Skeletal muscle tissue (tissue), 4 donors: ENCODE measurements around the gene TMEM271. TPM values are rescaled to one million over a fixed set of nuclear protein-coding genes. Genes with fewer than 3 reads are reported as not detected.

ENCODE experiments used
- H3K27ac ChIP-seq: one replicate; pipeline ENCODE4 v1.7.0; 2013; ENCODE audit warnings: mild to moderate bottlenecking, low read depth, low read length, inconsistent platforms
- H3K27me3 ChIP-seq, 3 donors: one replicate each; pipeline ENCODE4 v1.7.0; 2013; ENCODE audit warnings: low read length in 3 of 3; ENCODE audit not compliant: control insufficient read depth in 3 of 3, insufficient read depth in 3 of 3
- H3K36me3 ChIP-seq, 3 donors: one replicate each; pipeline ENCODE4 v1.7.0; 2013; ENCODE audit warnings: low read length in 3 of 3; ENCODE audit not compliant: control insufficient read depth in 3 of 3, insufficient read depth in 3 of 3
- H3K4me1 ChIP-seq, 3 donors: one replicate each; pipeline ENCODE4 v1.7.0; 2013; ENCODE audit warnings: low read length in 3 of 3, mild to moderate bottlenecking in 3 of 3; ENCODE audit not compliant: control insufficient read depth in 3 of 3, insufficient read depth in 3 of 3
- H3K4me3 ChIP-seq, 3 donors: one replicate each; pipeline ENCODE4 v1.7.0; 2013; ENCODE audit warnings: low read length in 3 of 3
- H3K9ac ChIP-seq, 3 donors: one replicate each; pipeline ENCODE4 v1.7.0; 2013; ENCODE audit warnings: low read length in 3 of 3, mild to moderate bottlenecking in 3 of 3, moderate library complexity in 2 of 3, low read depth in 1 of 3
- H3K9me3 ChIP-seq, 3 donors: one replicate each; pipeline ENCODE4 v1.7.0; 2013; ENCODE audit warnings: low read length in 3 of 3; ENCODE audit not compliant: control insufficient read depth in 3 of 3
- total RNA-seq: library from RNA; depleted of rRNA; stranded (reverse); fragments of >200 nt; gene quantifications from one replicate; pipeline ENCODE4 v1.2.3, GENCODE V29; 2014
- donor health status: Osteomylitis.

Gene TMEM271
- total RNA-seq, 1 donor from 2014 or later = not detected

GRCh38 chr4:534101-534575 lies 42.0 kb downstream of the TMEM271 start:
- Histone ChIP-seq H3K9me3 (no peaks in the 10 kb centered on the region), H3K27ac (no peak overlapping the region), H3K4me3 (no peak overlapping the region), H3K27me3 (no peaks in the 10 kb centered on the region), H3K36me3 (peaks cover 61 to 70% (median 69%) of the 10 kb centered on the region in 3 donors), H3K4me1 (peaks cover 0 to under 1% (median 0%) of the 10 kb centered on the region in 3 donors), H3K9ac (no peak overlapping the region)

- Histone ChIP-seq H3K27me3 (no peaks in the 10 kb centered on the region), H3K9me3 (no peaks in the 10 kb centered on the region), H3K4me3 (no peak overlapping the region), H3K36me3 (peaks cover 61 to 72% (median 71%) of the 10 kb centered on the region in 3 donors), H3K4me1 (peaks cover 2 to 6% (median 4%) of the 10 kb centered on the region in 3 donors), H3K9ac (no peak overlapping the region), H3K27ac (no peak overlapping the region)
Measured at GRCh38 chr4:533318-534100, 42.6 kb downstream of the TMEM271 start.

- Histone ChIP-seq H3K36me3 (peaks cover 63 to 73% (median 68%) of the 10 kb centered on the region in 3 donors), H3K4me3 (no peak overlapping the region)
Measured at GRCh38 chr4:532588-533317, 43.3 kb downstream of the TMEM271 start.

GRCh38 chr4:531721-532565 lies 44.2 kb downstream of the TMEM271 start:
- no peaks in the 10 kb centered on the region for H3K27me3 ChIP-seq
- peak overlapping the region in 1 of 3 donors; percentile 3 for H3K9ac ChIP-seq
- peaks cover 63 to 77% (median 69%) of the 10 kb centered on the region in 3 donors for H3K36me3 ChIP-seq
- peaks cover 2 to 6% (median 4%) of the 10 kb centered on the region in 3 donors for H3K4me1 ChIP-seq
- H3K4me3 ChIP-seq = no peak overlapping the region
- H3K9me3 ChIP-seq = no peaks in the 10 kb centered on the region
- H3K27ac ChIP-seq = no peak overlapping the region

More at GRCh38 chr4:532588-533317, 43.3 kb downstream of the TMEM271 start:
- no peaks in the 10 kb centered on the region for H3K9me3 ChIP-seq
- no peak overlapping the region for H3K9ac ChIP-seq
- H3K27me3 ChIP-seq = no peaks in the 10 kb centered on the region
- peaks cover 2 to 6% (median 4%) of the 10 kb centered on the region in 3 donors for H3K4me1 ChIP-seq
- no peak overlapping the region for H3K27ac ChIP-seq

GRCh38 chr4:531076-531475 lies 45.0 kb downstream of the TMEM271 start:
- Histone ChIP-seq H3K27ac (no peak overlapping the region), H3K4me3 (no peak overlapping the region), H3K36me3 (peaks cover 67 to 77% (median 68%) of the 10 kb centered on the region in 3 donors), H3K4me1 (peaks cover 2 to 6% (median 4%) of the 10 kb centered on the region in 3 donors), H3K27me3 (no peaks in the 10 kb centered on the region), H3K9me3 (no peaks in the 10 kb centered on the region), H3K9ac (no peak overlapping the region)

- Histone ChIP-seq H3K9me3 (no peaks in the 10 kb centered on the region), H3K9ac (no peak overlapping the region), H3K4me1 (peaks cover 2 to 6% (median 4%) of the 10 kb centered on the region in 3 donors), H3K27me3 (no peaks in the 10 kb centered on the region), H3K27ac (no peak overlapping the region), H3K36me3 (peaks cover 58 to 71% (median 70%) of the 10 kb centered on the region in 3 donors), H3K4me3 (no peak overlapping the region)
Measured at GRCh38 chr4:530017-530781, 45.9 kb downstream of the TMEM271 start.

GRCh38 chr4:529563-529962 lies 46.5 kb downstream of the TMEM271 start:
- H3K9ac ChIP-seq = no peak overlapping the region
- no peaks in the 10 kb centered on the region for H3K9me3 ChIP-seq
- H3K27ac ChIP-seq = no peak overlapping the region
- H3K4me3 ChIP-seq = no peak overlapping the region
- H3K4me1 ChIP-seq = peaks cover 2 to 6% (median 4%) of the 10 kb centered on the region in 3 donors
- no peaks in the 10 kb centered on the region for H3K27me3 ChIP-seq
- peaks cover 55 to 72% (median 69%) of the 10 kb centered on the region in 3 donors for H3K36me3 ChIP-seq

- Histone ChIP-seq H3K4me3 (no peak overlapping the region), H3K36me3 (peaks cover 55 to 71% (median 71%) of the 10 kb centered on the region in 3 donors), H3K4me1 (peaks cover 2 to 6% (median 4%) of the 10 kb centered on the region in 3 donors), H3K27ac (no peak overlapping the region), H3K9me3 (no peaks in the 10 kb centered on the region), H3K27me3 (no peaks in the 10 kb centered on the region), H3K9ac (peak overlapping the region in 1 of 3 donors; percentile 58)
Measured at GRCh38 chr4:528835-529234, 47.3 kb downstream of the TMEM271 start.

GRCh38 chr4:528296-528695 lies 47.8 kb downstream of the TMEM271 start:
- Histone ChIP-seq H3K4me3 (no peak overlapping the region), H3K36me3 (peaks cover 55 to 71% (median 70%) of the 10 kb centered on the region in 3 donors), H3K27ac (no peak overlapping the region), H3K4me1 (peaks cover 2 to 6% (median 4%) of the 10 kb centered on the region in 3 donors), H3K9ac (no peak overlapping the region), H3K27me3 (no peaks in the 10 kb centered on the region), H3K9me3 (no peaks in the 10 kb centered on the region)
